ENCODE data around the gene CRX.
"Not testable (repeated sequence)": the region's sequence is repeated elsewhere in the genome, so short reads cannot be mapped to it uniquely, and the experiment has no call there.

Gene CRX

GRCh38 chr19:47787307-47787706 lies 34.4 kb upstream of the CRX start:
- not testable (repeated sequence) for H3K4me3 ChIP-seq (ENCODE audit: low read length in 2 of 2); H3K4me1 ChIP-seq (ENCODE audit: control insufficient read depth in 2 of 2, insufficient read depth in 2 of 2, low read length in 2 of 2); H3K27ac ChIP-seq (ENCODE audit: low read depth in 2 of 2, low read length in 2 of 2); H3K27me3 ChIP-seq (ENCODE audit: control insufficient read depth in 2 of 2, insufficient read depth in 2 of 2, low read length in 2 of 2); H3K9ac ChIP-seq (ENCODE audit: low read depth in 1 of 2, low read length in 2 of 2); H3K9me3 ChIP-seq (ENCODE audit: control insufficient read depth in 2 of 2, low read length in 2 of 2)
- H3K36me3 ChIP-seq (ENCODE audit: control insufficient read depth in 2 of 2, insufficient read depth in 2 of 2, low read length in 2 of 2), result peaks cover 23 to 24% of the 10 kb centered on the region in 2 donors

- not testable (repeated sequence) for H3K4me1 ChIP-seq (ENCODE audit: control insufficient read depth in 2 of 2, insufficient read depth in 2 of 2, low read length in 2 of 2); H3K27ac ChIP-seq (ENCODE audit: low read depth in 2 of 2, low read length in 2 of 2); H3K9me3 ChIP-seq (ENCODE audit: control insufficient read depth in 2 of 2, low read length in 2 of 2); H3K4me3 ChIP-seq (ENCODE audit: low read length in 2 of 2); H3K36me3 ChIP-seq (ENCODE audit: control insufficient read depth in 2 of 2, insufficient read depth in 2 of 2, low read length in 2 of 2); H3K27me3 ChIP-seq (ENCODE audit: control insufficient read depth in 2 of 2, insufficient read depth in 2 of 2, low read length in 2 of 2); H3K9ac ChIP-seq (ENCODE audit: low read depth in 1 of 2, low read length in 2 of 2)
These were observed 31.9 kb upstream of the CRX start for GRCh38 chr19:47789811-47790210.

GRCh38 chr19:47790398-47790814 lies 31.3 kb upstream of the CRX start:
- Histone ChIP-seq H3K9me3 (ENCODE audit: control insufficient read depth in 2 of 2, low read length in 2 of 2) (peaks cover 0 to 2% of the 10 kb centered on the region in 2 donors), H3K27ac (ENCODE audit: low read depth in 2 of 2, low read length in 2 of 2) (no peak overlapping the region), H3K4me1 (ENCODE audit: control insufficient read depth in 2 of 2, insufficient read depth in 2 of 2, low read length in 2 of 2) (no peaks in the 10 kb centered on the region), H3K27me3 (ENCODE audit: control insufficient read depth in 2 of 2, insufficient read depth in 2 of 2, low read length in 2 of 2) (no peaks in the 10 kb centered on the region), H3K9ac (ENCODE audit: low read depth in 1 of 2, low read length in 2 of 2) (no peak overlapping the region), H3K36me3 (ENCODE audit: control insufficient read depth in 2 of 2, insufficient read depth in 2 of 2, low read length in 2 of 2) (peaks cover 5 to 7% of the 10 kb centered on the region in 2 donors), H3K4me3 (ENCODE audit: low read length in 2 of 2) (no peak overlapping the region)

GRCh38 chr19:47792616-47793015 lies 29.1 kb upstream of the CRX start:
- Histone ChIP-seq H3K4me3 (ENCODE audit: low read length in 2 of 2) (no peak overlapping the region), H3K27me3 (ENCODE audit: control insufficient read depth in 2 of 2, insufficient read depth in 2 of 2, low read length in 2 of 2) (no peaks in the 10 kb centered on the region), H3K4me1 (ENCODE audit: control insufficient read depth in 2 of 2, insufficient read depth in 2 of 2, low read length in 2 of 2) (no peaks in the 10 kb centered on the region), H3K27ac (ENCODE audit: low read depth in 2 of 2, low read length in 2 of 2) (no peak overlapping the region), H3K9ac (ENCODE audit: low read depth in 1 of 2, low read length in 2 of 2) (no peak overlapping the region), H3K9me3 (ENCODE audit: control insufficient read depth in 2 of 2, low read length in 2 of 2) (peaks cover 0 to 2% of the 10 kb centered on the region in 2 donors), H3K36me3 (ENCODE audit: control insufficient read depth in 2 of 2, insufficient read depth in 2 of 2, low read length in 2 of 2) (no peaks in the 10 kb centered on the region)

GRCh38 chr19:47794526-47794925 lies 27.2 kb upstream of the CRX start:
- H3K27ac ChIP-seq (ENCODE audit: low read depth in 2 of 2, low read length in 2 of 2), result no peak overlapping the region
- no peaks in the 10 kb centered on the region for H3K4me1 ChIP-seq (ENCODE audit: control insufficient read depth in 2 of 2, insufficient read depth in 2 of 2, low read length in 2 of 2)
- no peak overlapping the region for H3K9ac ChIP-seq (ENCODE audit: low read depth in 1 of 2, low read length in 2 of 2)
- peaks cover 0 to 2% of the 10 kb centered on the region in 2 donors for H3K9me3 ChIP-seq (ENCODE audit: control insufficient read depth in 2 of 2, low read length in 2 of 2)
- peaks cover 0 to 3% of the 10 kb centered on the region in 2 donors for H3K27me3 ChIP-seq (ENCODE audit: control insufficient read depth in 2 of 2, insufficient read depth in 2 of 2, low read length in 2 of 2)
- H3K36me3 ChIP-seq (ENCODE audit: control insufficient read depth in 2 of 2, insufficient read depth in 2 of 2, low read length in 2 of 2), result no peaks in the 10 kb centered on the region
- H3K4me3 ChIP-seq (ENCODE audit: low read length in 2 of 2), result no peak overlapping the region

GRCh38 chr19:47796785-47797184 lies 25.0 kb upstream of the CRX start:
- Histone ChIP-seq H3K27me3 (ENCODE audit: control insufficient read depth in 2 of 2, insufficient read depth in 2 of 2, low read length in 2 of 2) (peaks cover 0 to 3% of the 10 kb centered on the region in 2 donors), H3K9ac (ENCODE audit: low read depth in 1 of 2, low read length in 2 of 2) (no peak overlapping the region), H3K27ac (ENCODE audit: low read depth in 2 of 2, low read length in 2 of 2) (no peak overlapping the region), H3K4me3 (ENCODE audit: low read length in 2 of 2) (no peak overlapping the region), H3K9me3 (ENCODE audit: control insufficient read depth in 2 of 2, low read length in 2 of 2) (peaks cover 0 to 2% of the 10 kb centered on the region in 2 donors), H3K36me3 (ENCODE audit: control insufficient read depth in 2 of 2, insufficient read depth in 2 of 2, low read length in 2 of 2) (no peaks in the 10 kb centered on the region), H3K4me1 (ENCODE audit: control insufficient read depth in 2 of 2, insufficient read depth in 2 of 2, low read length in 2 of 2) (no peaks in the 10 kb centered on the region)

- no peaks in the 10 kb centered on the region for H3K9me3 ChIP-seq (ENCODE audit: control insufficient read depth in 2 of 2, low read length in 2 of 2)
- H3K4me3 ChIP-seq (ENCODE audit: low read length in 2 of 2), result no peak overlapping the region
- peaks cover 0 to 3% of the 10 kb centered on the region in 2 donors for H3K27me3 ChIP-seq (ENCODE audit: control insufficient read depth in 2 of 2, insufficient read depth in 2 of 2, low read length in 2 of 2)
- no peak overlapping the region for H3K27ac ChIP-seq (ENCODE audit: low read depth in 2 of 2, low read length in 2 of 2)
- no peak overlapping the region for H3K9ac ChIP-seq (ENCODE audit: low read depth in 1 of 2, low read length in 2 of 2)
- H3K4me1 ChIP-seq (ENCODE audit: control insufficient read depth in 2 of 2, insufficient read depth in 2 of 2, low read length in 2 of 2), result no peaks in the 10 kb centered on the region
- no peaks in the 10 kb centered on the region for H3K36me3 ChIP-seq (ENCODE audit: control insufficient read depth in 2 of 2, insufficient read depth in 2 of 2, low read length in 2 of 2)
These were observed 23.5 kb upstream of the CRX start for GRCh38 chr19:47797996-47798903.

GRCh38 chr19:47798904-47799266 lies 22.9 kb upstream of the CRX start:
- Histone ChIP-seq H3K9ac (ENCODE audit: low read depth in 1 of 2, low read length in 2 of 2) (no peak overlapping the region), H3K9me3 (ENCODE audit: control insufficient read depth in 2 of 2, low read length in 2 of 2) (no peaks in the 10 kb centered on the region), H3K4me1 (ENCODE audit: control insufficient read depth in 2 of 2, insufficient read depth in 2 of 2, low read length in 2 of 2) (no peaks in the 10 kb centered on the region), H3K27me3 (ENCODE audit: control insufficient read depth in 2 of 2, insufficient read depth in 2 of 2, low read length in 2 of 2) (peaks cover 0 to 3% of the 10 kb centered on the region in 2 donors), H3K27ac (ENCODE audit: low read depth in 2 of 2, low read length in 2 of 2) (no peak overlapping the region), H3K36me3 (ENCODE audit: control insufficient read depth in 2 of 2, insufficient read depth in 2 of 2, low read length in 2 of 2) (no peaks in the 10 kb centered on the region), H3K4me3 (ENCODE audit: low read length in 2 of 2) (no peak overlapping the region)

- Histone ChIP-seq H3K9me3 (ENCODE audit: control insufficient read depth in 2 of 2, low read length in 2 of 2) (no peaks in the 10 kb centered on the region), H3K9ac (ENCODE audit: low read depth in 1 of 2, low read length in 2 of 2) (no peak overlapping the region), H3K36me3 (ENCODE audit: control insufficient read depth in 2 of 2, insufficient read depth in 2 of 2, low read length in 2 of 2) (no peaks in the 10 kb centered on the region), H3K27ac (ENCODE audit: low read depth in 2 of 2, low read length in 2 of 2) (no peak overlapping the region), H3K4me3 (ENCODE audit: low read length in 2 of 2) (no peak overlapping the region), H3K4me1 (ENCODE audit: control insufficient read depth in 2 of 2, insufficient read depth in 2 of 2, low read length in 2 of 2) (no peaks in the 10 kb centered on the region), H3K27me3 (ENCODE audit: control insufficient read depth in 2 of 2, insufficient read depth in 2 of 2, low read length in 2 of 2) (peaks cover 0 to 3% of the 10 kb centered on the region in 2 donors)
These were observed 20.5 kb upstream of the CRX start for GRCh38 chr19:47801270-47801669.

- Histone ChIP-seq H3K36me3 (ENCODE audit: control insufficient read depth in 2 of 2, insufficient read depth in 2 of 2, low read length in 2 of 2) (no peaks in the 10 kb centered on the region), H3K27ac (ENCODE audit: low read depth in 2 of 2, low read length in 2 of 2) (no peak overlapping the region), H3K4me3 (ENCODE audit: low read length in 2 of 2) (no peak overlapping the region), H3K27me3 (ENCODE audit: control insufficient read depth in 2 of 2, insufficient read depth in 2 of 2, low read length in 2 of 2) (peaks cover 0 to 3% of the 10 kb centered on the region in 2 donors), H3K9ac (ENCODE audit: low read depth in 1 of 2, low read length in 2 of 2) (no peak overlapping the region), H3K4me1 (ENCODE audit: control insufficient read depth in 2 of 2, insufficient read depth in 2 of 2, low read length in 2 of 2) (no peaks in the 10 kb centered on the region), H3K9me3 (ENCODE audit: control insufficient read depth in 2 of 2, low read length in 2 of 2) (no peaks in the 10 kb centered on the region)
These were observed 19.2 kb upstream of the CRX start for GRCh38 chr19:47802521-47803043.
